Naive B cell (primary cell): ENCODE measurements around the gene LRRC28. TPM values are rescaled to one million over a fixed set of nuclear protein-coding genes. Genes with fewer than 3 reads are reported as not detected.

Experiments
- ATAC-seq, 2 donors: fragments of 150-1000 bp; cut with Tn5 transposase; 2 replicates each; pipeline ENCODE4 v1.10.0; 2021; ENCODE audit warnings: low read depth in 2 of 2, mild to moderate bottlenecking in 2 of 2, moderate library complexity in 2 of 2
- DNase-seq: peaks from one replicate; pipeline ENCODE4 v3.0.0; 2022
- H3K27ac Mint-ChIP-seq, 6 donors: one replicate each; pipeline ENCODE4 v1.8.0; 2020 to 2022; ENCODE audit warnings: mild to moderate bottlenecking in 6 of 6, mixed read lengths in 6 of 6, moderate library complexity in 5 of 6, inconsistent platforms in 2 of 6
- H3K27me3 Mint-ChIP-seq, 3 donors: one replicate each; pipeline ENCODE4 v1.8.0; 2021 to 2022; ENCODE audit warnings: mixed read lengths in 3 of 3, mild to moderate bottlenecking in 1 of 3
- H3K36me3 Mint-ChIP-seq, 2 donors: one replicate each; pipeline ENCODE4 v1.8.0; 2020 to 2022; ENCODE audit warnings: mixed read lengths in 2 of 2, inconsistent platforms in 1 of 2, mild to moderate bottlenecking in 1 of 2
- H3K4me1 Mint-ChIP-seq, 3 donors: one replicate each; pipeline ENCODE4 v1.8.0; 2020 to 2022; ENCODE audit warnings: mixed read lengths in 3 of 3, inconsistent platforms in 1 of 3, mild to moderate bottlenecking in 1 of 3, moderate library complexity in 1 of 3
- H3K4me3 Mint-ChIP-seq, 8 donors: one replicate each; pipeline ENCODE4 v1.8.0; 2020 to 2022; ENCODE audit warnings: mild to moderate bottlenecking in 8 of 8, mixed read lengths in 8 of 8, moderate library complexity in 8 of 8, inconsistent platforms in 2 of 8
- H3K9me3 Mint-ChIP-seq, 7 donors: one replicate each; pipeline ENCODE4 v1.8.0; 2020 to 2022; ENCODE audit warnings: mixed read lengths in 7 of 7, mild to moderate bottlenecking in 5 of 7, inconsistent platforms in 2 of 7, moderate library complexity in 1 of 7
- polyA plus RNA-seq, 6 donors: library from polyadenylated mRNA; unstranded; fragments of 300-500 nt; fragmentation: Illumina TruSeq; gene quantifications; one replicate each; pipeline ENCODE4 v1.2.3, GENCODE V29; 2021; ENCODE audit warnings: low read depth in 6 of 6

LRRC28 gene
- polyA plus RNA-seq, 6 donors from 2014 or later: 20.9 to 41.9 (median 26.9) TPM

DNA sequence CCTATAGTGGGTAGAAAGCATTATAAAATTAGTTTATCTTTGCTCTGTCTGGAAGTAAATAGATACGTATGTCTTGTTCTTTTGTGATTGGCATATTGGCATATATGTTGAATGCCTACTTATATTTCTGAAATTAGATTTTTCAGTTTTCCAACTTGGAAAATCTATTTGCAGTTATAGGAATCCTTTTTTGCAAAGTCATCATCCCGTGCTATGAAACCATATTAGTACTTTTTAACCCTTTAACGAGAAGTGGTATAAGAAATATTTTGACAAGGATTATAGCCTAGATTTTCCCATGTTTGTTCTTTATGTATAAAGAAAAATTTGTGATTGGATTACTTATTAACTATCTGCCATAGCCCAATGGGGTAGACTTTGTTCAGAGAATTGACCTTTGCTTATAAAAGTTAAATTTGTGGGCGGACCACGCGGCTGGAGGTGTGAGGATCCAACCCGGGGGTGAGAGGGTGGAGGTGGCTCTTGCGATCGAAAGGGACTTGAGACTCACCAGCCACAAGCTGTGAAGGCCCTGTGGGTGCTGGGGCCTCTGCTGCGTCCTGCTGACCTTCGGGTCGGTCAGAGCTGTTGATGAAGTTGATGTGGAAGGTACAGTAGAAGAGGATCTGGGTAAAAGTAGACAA lies 5.9 kb downstream of the LRRC28 start:
- Mint-ChIP-seq H3K9me3 (no peaks in the 10 kb centered on the region), H3K27ac (peak overlapping the region in 1 of 6 donors; percentile 25), H3K4me1 (peaks cover 16 to 21% (median 19%) of the 10 kb centered on the region in 3 donors), H3K36me3 (peaks cover 12 to 16% of the 10 kb centered on the region in 2 donors), H3K27me3 (no peaks in the 10 kb centered on the region), H3K4me3 (no peak overlapping the region)
- ATAC-seq (no peak), DNase-seq (no peak)

DNA sequence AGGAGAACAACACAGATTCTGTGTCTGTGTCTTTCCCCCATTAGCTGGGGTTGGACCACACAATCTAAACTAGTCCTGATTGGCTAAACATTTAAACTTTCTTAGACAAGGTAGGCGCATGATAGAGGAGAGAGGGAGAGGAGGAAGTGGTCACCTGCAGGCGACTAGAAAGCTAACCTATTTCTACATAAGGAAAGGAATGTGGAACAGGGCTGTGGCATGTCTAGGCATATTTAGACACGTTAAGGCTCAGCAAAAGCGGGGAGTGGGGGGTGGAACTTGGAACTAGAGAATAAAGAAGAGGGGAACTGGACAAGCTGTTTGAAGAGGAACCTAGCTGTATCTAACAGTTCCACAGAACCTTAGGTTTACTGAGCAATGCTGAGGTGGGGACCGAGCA lies 12.8 kb downstream of the LRRC28 start:
- H3K36me3 Mint-ChIP-seq: peaks cover 0 to 7% of the 10 kb centered on the region in 2 donors
- ATAC-seq (no peak), DNase-seq (no peak)
- no peak overlapping the region for H3K27ac Mint-ChIP-seq
- peaks cover 0 to 4% (median 0%) of the 10 kb centered on the region in 3 donors for H3K4me1 Mint-ChIP-seq
- no peaks in the 10 kb centered on the region for H3K27me3 Mint-ChIP-seq
- no peaks in the 10 kb centered on the region for H3K9me3 Mint-ChIP-seq
- H3K4me3 Mint-ChIP-seq: no peak overlapping the region

DNA sequence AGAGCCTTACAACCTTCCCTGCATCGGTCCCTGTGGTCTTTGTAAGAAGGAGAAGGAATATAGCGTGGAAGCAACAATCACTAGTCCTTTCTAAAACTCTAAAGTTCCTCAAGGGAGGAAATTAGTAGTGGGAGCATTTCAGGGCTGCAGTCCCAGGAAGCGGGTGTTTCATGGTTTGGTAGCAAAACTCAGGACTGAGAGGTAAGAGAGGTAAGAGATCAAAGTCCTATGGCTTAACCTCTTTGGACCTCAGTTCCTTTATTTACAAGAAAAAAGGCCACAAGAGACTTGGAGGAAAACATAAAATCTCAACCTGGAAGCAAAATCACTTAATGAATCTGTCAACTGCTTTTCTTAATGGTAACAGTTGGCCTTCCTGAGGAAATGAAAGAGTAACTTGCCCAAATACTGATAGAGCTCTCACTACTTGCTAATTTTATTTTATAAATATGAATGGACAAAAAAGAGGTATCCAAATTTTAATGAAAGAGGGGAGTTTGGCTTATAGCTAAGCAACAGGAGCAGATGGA lies 14.3 kb downstream of the LRRC28 start:
- no peak overlapping the region for H3K4me3 Mint-ChIP-seq
- DNase-seq (no peak), ATAC-seq (no peak)
- H3K36me3 Mint-ChIP-seq: peaks cover 0 to 7% of the 10 kb centered on the region in 2 donors
- no peaks in the 10 kb centered on the region for H3K9me3 Mint-ChIP-seq
- no peaks in the 10 kb centered on the region for H3K27me3 Mint-ChIP-seq
- no peak overlapping the region for H3K27ac Mint-ChIP-seq
- H3K4me1 Mint-ChIP-seq: peaks cover 0 to 4% (median 0%) of the 10 kb centered on the region in 3 donors

DNA sequence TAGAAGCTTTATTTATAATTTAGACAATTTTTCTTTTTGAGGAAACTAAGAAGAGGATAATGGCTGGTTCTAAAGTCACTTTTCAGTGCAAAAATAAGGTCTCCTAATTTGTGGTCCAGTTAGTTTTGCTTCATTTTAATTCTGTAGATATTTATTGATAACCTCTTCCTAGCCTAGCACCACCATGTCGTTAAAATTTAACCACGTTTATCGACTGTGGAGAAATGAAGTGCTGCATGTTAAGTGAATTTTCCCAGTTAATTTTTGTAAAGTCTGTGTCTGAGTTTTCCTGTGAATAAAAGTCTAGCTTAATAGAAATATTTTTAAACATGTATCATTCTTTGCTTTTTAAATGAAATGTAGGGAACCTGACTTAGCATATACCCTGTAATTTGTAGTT lies 16.7 kb downstream of the LRRC28 start:
- DNase-seq: no peak
- H3K4me1 Mint-ChIP-seq: peaks cover 0 to 4% (median 0%) of the 10 kb centered on the region in 3 donors
- no peaks in the 10 kb centered on the region for H3K27me3 Mint-ChIP-seq
- no peaks in the 10 kb centered on the region for H3K9me3 Mint-ChIP-seq
- H3K27ac Mint-ChIP-seq: no peak overlapping the region
- peaks cover 0 to 7% of the 10 kb centered on the region in 2 donors for H3K36me3 Mint-ChIP-seq
- no peak overlapping the region for H3K4me3 Mint-ChIP-seq
- no peak for ATAC-seq

DNA sequence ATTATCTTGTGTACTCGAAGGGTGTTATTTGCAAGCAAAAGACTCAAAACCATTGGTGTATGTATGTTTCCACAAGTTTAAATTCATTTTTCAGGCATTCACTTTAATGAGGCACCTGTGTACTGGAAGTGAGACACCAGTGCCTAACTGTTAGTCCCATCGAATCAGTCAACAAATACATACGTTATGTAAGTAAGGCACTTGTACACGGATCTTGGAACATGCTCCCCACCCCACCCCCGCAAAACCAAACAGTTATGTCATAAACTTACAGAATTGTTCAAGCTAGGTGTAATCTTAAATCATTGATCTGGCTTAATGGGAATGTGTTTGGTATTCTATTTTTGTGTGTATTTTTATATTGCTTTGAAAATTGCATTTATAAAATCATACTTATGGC lies 17.1 kb downstream of the LRRC28 start:
- no peak overlapping the region for H3K4me3 Mint-ChIP-seq
- H3K4me1 Mint-ChIP-seq: peaks cover 0 to 4% (median 0%) of the 10 kb centered on the region in 3 donors
- DNase-seq (no peak), ATAC-seq (no peak)
- no peak overlapping the region for H3K27ac Mint-ChIP-seq
- H3K27me3 Mint-ChIP-seq: no peaks in the 10 kb centered on the region
- no peaks in the 10 kb centered on the region for H3K9me3 Mint-ChIP-seq
- peaks cover 0 to 7% of the 10 kb centered on the region in 2 donors for H3K36me3 Mint-ChIP-seq

DNA sequence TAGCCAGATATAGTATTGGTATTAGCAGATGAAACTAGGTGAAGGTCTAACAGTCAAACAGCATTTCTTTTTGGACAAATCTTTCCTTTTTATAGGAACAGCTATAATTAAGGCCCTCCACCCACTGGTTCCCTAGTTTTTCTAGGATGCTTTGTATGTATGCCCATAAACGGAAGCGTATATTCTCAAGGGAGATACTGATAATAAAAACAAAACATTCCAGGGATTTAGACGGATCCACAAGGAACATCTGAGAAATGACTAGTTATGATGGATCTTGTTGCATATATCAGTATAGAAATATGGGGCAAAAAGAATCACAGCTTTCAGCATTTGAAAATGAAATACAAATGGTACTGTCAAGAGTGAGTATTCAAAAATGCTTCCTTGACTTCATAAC lies 22.5 kb downstream of the LRRC28 start:
- Mint-ChIP-seq H3K27ac (no peak overlapping the region), H3K27me3 (no peaks in the 10 kb centered on the region), H3K4me3 (no peak overlapping the region), H3K36me3 (peaks cover 2 to 5% of the 10 kb centered on the region in 2 donors), H3K4me1 (peaks cover 11 to 21% (median 15%) of the 10 kb centered on the region in 3 donors), H3K9me3 (no peaks in the 10 kb centered on the region)
- DNase-seq (no peak), ATAC-seq (no peak)

DNA sequence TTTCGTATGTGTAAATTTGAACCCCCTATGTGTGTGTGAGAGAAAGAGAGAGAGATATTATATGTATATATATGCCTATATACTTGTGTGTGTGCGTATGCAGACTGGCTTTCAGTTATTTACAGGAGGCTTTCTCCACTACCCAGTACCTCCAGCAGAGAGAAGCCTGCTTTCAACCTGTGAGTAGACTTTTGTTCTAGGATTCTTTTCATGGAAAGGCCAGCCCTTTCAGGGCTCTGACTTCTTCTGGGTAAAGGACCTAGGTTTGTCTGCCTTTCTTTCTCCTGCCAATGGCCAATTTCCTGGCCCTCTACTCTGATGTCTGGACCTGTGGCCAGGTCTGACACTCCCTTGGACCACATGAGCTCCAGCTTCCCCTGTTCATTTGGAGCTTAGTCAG lies 23.8 kb downstream of the LRRC28 start:
- Mint-ChIP-seq H3K4me1 (peaks cover 11 to 25% (median 15%) of the 10 kb centered on the region in 3 donors), H3K9me3 (peaks cover 0 to 2% (median 0%) of the 10 kb centered on the region in 7 donors), H3K27ac (peak overlapping the region in 1 of 6 donors; percentile 23), H3K27me3 (no peaks in the 10 kb centered on the region), H3K4me3 (no peak overlapping the region), H3K36me3 (peaks cover 14 to 17% of the 10 kb centered on the region in 2 donors)
- no peak for ATAC-seq
- DNase-seq: no peak

DNA sequence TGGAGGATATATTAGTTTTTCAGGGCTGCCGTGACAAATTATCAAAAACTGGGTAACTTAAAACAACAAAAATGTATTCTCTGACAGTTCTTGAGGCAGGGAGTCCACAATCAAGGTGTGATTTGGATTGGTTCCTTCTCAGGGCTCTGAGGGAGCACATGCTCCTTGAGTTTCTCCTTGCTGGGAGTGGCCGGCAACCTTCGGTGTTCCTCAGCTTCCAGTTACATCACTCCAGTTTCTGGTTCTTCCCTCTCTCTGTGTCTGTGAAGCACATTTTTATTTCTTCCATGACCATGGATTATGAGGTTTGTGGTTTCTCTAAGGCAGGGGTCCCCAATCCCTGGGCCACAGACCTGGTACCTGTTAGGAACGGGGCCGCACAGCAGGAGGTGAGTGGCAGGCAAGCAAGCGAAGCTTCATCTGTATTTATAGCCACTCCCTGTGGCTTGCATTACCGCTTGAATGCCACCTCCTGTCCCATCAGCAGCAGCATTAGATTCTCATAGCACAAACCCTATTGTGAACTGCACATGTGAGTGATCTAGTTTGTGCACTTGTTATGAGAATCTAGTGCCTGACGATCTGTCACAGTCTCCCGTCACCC lies 24.3 kb downstream of the LRRC28 start:
- ATAC-seq: peak; percentile 51 to 73
- Mint-ChIP-seq H3K4me3 (no peak overlapping the region), H3K36me3 (peaks cover 15 to 20% of the 10 kb centered on the region in 2 donors), H3K4me1 (peaks cover 11 to 25% (median 15%) of the 10 kb centered on the region in 3 donors), H3K9me3 (peaks cover 0 to 2% (median 0%) of the 10 kb centered on the region in 7 donors), H3K27me3 (no peaks in the 10 kb centered on the region), H3K27ac (peak overlapping the region in 3 of 6 donors; percentile 28 to 82 (median 57))
- no peak for DNase-seq

DNA sequence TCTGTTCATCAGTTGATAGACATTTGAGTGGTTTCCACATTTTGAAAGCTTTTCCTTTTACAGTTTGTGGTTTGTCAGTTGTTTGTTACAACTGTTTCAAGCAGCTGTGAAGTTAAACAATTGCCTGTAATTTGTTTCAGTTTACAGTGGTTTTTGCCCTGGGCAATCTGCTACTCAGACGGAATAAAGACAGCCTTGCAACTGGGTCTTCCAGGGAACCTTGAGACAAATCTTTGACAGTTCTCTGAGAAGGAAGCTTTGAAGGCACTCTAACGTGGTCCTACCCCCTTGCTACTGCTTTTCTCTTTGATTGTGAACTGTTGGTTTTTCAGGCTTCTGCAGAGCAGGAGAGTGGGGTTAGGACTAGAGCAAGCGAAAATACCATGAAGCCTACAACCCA lies 28.0 kb downstream of the LRRC28 start:
- no peaks in the 10 kb centered on the region for H3K27me3 Mint-ChIP-seq
- H3K9me3 Mint-ChIP-seq: peaks cover 0 to 2% (median 0%) of the 10 kb centered on the region in 7 donors
- no peak overlapping the region for H3K4me3 Mint-ChIP-seq
- peaks cover 15 to 20% of the 10 kb centered on the region in 2 donors for H3K36me3 Mint-ChIP-seq
- no peak overlapping the region for H3K27ac Mint-ChIP-seq
- peaks cover 16 to 25% (median 17%) of the 10 kb centered on the region in 3 donors for H3K4me1 Mint-ChIP-seq
- DNase-seq (no peak), ATAC-seq (no peak)

DNA sequence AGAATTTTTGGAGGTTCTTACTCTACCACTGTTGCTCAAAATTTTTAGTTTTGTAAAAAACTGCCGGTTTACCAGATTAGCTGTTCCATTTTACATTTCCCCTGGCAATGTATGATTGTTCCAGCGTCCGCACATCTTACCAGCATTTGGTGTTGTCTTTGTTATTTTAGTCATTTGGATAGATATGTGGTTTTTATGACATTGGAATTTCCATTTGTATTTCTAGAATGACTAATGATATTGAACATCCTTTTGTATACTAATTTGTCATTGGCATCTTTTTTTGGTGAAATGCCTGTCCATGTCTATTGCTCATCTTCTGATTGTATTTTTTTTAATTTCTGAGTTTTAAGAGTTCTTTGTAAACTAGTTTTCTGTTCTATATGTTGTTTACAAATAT lies 28.5 kb downstream of the LRRC28 start:
- H3K4me3 Mint-ChIP-seq: no peak overlapping the region
- peaks cover 15 to 20% of the 10 kb centered on the region in 2 donors for H3K36me3 Mint-ChIP-seq
- no peaks in the 10 kb centered on the region for H3K27me3 Mint-ChIP-seq
- DNase-seq: no peak
- peaks cover 17 to 25% (median 21%) of the 10 kb centered on the region in 3 donors for H3K4me1 Mint-ChIP-seq
- ATAC-seq: no peak
- peaks cover 0 to 2% (median 0%) of the 10 kb centered on the region in 7 donors for H3K9me3 Mint-ChIP-seq
- H3K27ac Mint-ChIP-seq: peak overlapping the region in 2 of 6 donors; percentile 40 to 69

DNA sequence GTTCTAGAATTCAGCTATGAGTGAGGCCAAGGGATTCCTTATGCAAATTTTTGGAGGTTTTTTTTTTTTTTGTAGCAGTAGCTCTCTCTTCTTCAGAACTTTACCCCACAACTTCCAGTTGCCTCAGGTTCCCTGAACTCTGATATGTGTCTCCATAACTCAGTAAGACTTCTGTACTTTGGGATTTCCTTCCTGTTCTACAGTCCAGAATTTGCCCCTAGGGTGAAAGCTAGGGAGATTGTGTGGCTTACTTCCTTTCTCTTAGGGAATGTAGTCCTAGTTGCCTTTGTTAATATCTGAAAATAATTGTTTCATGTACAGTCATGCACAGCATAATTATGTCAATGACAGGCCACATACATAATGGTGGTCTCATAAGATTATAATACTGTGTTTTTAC lies 30.8 kb downstream of the LRRC28 start:
- Mint-ChIP-seq H3K4me3 (no peak overlapping the region), H3K36me3 (peaks cover 15 to 20% of the 10 kb centered on the region in 2 donors), H3K4me1 (peaks cover 4 to 13% (median 13%) of the 10 kb centered on the region in 3 donors), H3K27me3 (no peaks in the 10 kb centered on the region), H3K9me3 (peaks cover 0 to 2% (median 0%) of the 10 kb centered on the region in 7 donors), H3K27ac (peak overlapping the region in 2 of 6 donors; percentile 37 to 77)
- no peak for ATAC-seq
- DNase-seq: no peak

DNA sequence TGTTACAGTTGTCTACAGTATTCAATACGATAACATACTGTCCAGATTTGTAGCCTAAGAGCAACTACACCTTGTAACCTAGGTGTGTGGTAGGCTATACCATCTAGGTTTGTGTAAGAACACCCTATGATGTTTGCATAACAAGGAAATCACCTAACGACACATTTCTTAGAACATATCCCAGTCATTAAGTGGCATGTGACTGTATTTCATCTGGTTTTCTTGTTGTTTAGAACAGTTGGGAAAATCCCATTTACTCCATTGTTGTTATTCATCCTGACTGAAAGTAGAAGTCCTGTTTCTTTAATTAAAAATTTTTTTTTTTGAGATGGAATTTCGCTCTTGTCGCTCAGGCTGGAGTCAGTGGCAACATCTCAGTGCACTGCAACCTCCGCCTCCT lies 31.3 kb downstream of the LRRC28 start:
- Mint-ChIP-seq H3K4me1 (peaks cover 2 to 10% (median 8%) of the 10 kb centered on the region in 3 donors), H3K4me3 (no peak overlapping the region), H3K27me3 (no peaks in the 10 kb centered on the region), H3K27ac (no peak overlapping the region), H3K36me3 (peaks cover 15 to 20% of the 10 kb centered on the region in 2 donors), H3K9me3 (peaks cover 0 to 2% (median 0%) of the 10 kb centered on the region in 7 donors)
- DNase-seq (no peak), ATAC-seq (no peak)

DNA sequence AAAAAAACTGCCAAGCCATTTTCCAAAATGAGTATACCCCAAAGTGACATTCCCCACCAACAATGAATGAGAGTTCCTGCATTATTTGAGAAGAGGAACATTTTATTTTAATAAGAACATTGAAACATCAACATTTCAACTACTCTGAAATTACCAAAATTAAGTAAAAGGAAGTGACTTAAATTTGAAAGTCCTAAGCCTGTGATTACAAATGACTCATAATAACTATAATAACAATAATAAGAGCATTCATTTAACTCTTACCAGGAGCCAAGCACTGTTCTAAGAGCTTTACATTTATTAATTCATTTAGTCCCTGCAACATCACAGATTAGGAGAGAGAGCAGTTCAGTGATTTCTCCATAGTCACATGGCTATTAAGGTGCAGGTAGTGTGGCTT lies 32.4 kb downstream of the LRRC28 start:
- peaks cover 14 to 16% of the 10 kb centered on the region in 2 donors for H3K36me3 Mint-ChIP-seq
- peaks cover 2 to 10% (median 4%) of the 10 kb centered on the region in 3 donors for H3K4me1 Mint-ChIP-seq
- no peaks in the 10 kb centered on the region for H3K27me3 Mint-ChIP-seq
- H3K4me3 Mint-ChIP-seq: no peak overlapping the region
- ATAC-seq: no peak
- peaks cover 0 to 2% (median 0%) of the 10 kb centered on the region in 7 donors for H3K9me3 Mint-ChIP-seq
- H3K27ac Mint-ChIP-seq: peak overlapping the region in 1 of 6 donors; percentile 70
- no peak for DNase-seq

DNA sequence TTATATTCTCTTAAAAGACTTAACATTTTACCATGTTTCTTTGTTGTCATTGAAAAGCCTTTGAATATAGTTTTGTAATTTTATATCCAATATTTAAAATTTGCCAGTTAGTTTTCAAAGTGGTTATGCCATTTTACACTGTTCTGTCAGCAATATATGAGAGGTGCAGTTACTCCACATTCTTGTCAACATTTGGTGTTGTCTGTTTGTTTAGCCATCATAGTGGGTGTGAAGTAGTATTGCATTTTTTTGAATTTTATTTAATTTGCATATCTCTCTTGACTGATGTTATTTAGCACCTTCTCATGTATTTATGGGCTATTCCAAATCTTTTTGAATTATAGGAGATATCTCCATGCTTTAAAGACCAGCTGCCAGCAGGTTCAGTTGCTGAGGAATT lies 40.4 kb downstream of the LRRC28 start:
- no peak for ATAC-seq

More for the DNA sequence above, 40.4 kb downstream of the LRRC28 start:
- Mint-ChIP-seq H3K4me3 (no peak overlapping the region), H3K27ac (no peak overlapping the region), H3K36me3 (peaks cover 20 to 33% of the 10 kb centered on the region in 2 donors), H3K9me3 (peaks cover 0 to 9% (median 0%) of the 10 kb centered on the region in 7 donors), H3K27me3 (no peaks in the 10 kb centered on the region), H3K4me1 (peaks cover 5 to 14% (median 10%) of the 10 kb centered on the region in 3 donors)
- DNase-seq: no peak
